NCI-H1092 treated with DMSO at 0.1 percent for 48 hours (cell line): Measurements from ENCODE around the gene PGRMC1.
"Not testable (repeated sequence)": the region's sequence is repeated elsewhere in the genome, so short reads cannot be mapped to it uniquely, and the experiment has no call there.

ENCODE experiments used
- DNase-seq: peaks from one replicate; lab custom pipeline; 2025; lab: John Stamatoyannopoulos, UW

The PGRMC1 gene

DNA sequence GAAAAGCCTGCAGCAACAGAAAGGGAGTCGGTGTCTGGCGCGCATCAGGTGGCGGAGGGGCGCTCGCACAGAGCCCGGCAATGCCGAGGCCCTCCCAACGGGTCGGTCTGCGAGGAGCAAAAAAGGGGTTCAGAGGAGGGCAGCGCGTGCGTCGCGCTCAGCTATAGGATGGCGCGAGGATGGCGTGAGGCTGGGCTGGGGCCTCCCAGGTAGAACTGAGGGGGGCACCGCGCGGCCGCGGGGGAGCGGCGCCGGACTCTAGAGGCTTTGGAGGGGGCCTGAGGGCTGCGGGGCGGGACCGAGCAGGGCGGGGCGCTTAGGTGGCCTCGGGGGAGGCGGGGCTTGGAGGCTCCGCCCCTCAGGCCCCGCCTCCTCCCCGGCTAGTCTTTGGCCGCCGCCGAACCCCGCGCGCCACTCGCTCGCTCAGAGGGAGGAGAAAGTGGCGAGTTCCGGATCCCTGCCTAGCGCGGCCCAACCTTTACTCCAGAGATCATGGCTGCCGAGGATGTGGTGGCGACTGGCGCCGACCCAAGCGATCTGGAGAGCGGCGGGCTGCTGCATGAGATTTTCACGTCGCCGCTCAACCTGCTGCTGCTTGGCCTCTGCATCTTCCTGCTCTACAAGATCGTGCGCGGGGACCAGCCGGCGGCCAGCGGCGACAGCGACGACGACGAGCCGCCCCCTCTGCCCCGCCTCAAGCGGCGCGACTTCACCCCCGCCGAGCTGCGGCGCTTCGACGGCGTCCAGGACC is at the start of gene PGRMC1:
Gene PGRMC1, plus strand, starts transcription at position 414 of the 751 bp plus-strand sequence. Its CDS starts 79 bp downstream, at position 493.
- DNase-seq = peak; percentile 82

DNA sequence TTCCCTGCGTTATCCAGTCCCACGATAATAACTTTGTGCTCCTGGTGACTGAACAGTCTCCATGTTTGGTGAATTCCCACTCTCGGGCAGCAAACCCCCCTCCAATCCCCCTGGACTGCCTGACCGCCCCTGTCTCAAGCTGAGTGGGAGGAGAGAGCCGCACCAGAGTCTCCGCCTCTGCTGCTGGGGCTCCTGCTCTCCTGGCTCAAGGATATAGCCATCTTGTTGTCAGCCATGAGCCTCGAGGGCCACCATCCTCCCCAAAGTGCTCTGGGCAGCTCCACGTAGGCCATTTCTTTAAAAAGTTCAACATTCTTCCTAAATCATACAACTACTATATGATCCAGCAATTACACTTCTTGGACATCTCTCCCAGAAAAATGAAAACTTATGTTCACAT is 49.3 kb upstream of the PGRMC1 start:
- DNase-seq = no peak

DNA sequence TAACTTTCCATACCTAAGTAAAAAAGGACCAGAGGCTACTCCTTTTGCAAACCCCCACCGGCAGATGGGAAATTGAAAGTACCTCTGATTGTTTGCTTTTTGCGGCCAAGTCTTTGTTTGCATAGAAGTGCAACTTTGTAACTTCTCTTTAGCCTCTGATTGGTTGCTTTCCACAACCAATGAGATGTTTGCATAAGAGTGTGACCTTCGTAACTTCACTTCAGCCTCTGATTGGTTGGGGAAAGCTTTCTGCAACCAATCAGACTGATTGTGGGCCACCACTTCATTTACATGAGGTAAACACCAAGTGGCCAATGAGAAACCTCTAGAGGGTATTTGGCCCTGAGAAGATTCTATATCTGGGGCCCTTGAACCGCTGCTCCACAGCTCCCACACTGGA is 48.8 kb upstream of the PGRMC1 start:
- no peak for DNase-seq

DNA sequence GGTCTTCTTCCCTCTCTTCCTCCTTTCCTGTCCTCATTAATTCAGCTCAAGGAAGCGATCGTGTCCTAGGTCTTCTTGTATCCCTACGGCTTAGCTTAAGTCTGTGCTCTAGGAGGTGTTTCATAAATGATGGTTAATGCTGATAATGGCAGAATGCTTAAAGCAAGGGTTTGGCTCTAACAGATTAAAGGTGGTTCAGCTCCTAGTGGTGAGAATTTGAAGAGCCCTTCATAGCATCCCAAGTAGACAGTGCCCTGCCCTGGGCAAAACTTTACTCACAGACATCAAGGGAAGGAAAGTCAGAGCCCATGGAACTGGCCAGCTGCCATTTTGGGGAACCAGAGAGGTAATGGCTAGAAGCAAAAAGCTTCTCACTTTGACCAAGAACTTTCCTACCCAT is 47.0 kb upstream of the PGRMC1 start:
- DNase-seq = no peak

DNA sequence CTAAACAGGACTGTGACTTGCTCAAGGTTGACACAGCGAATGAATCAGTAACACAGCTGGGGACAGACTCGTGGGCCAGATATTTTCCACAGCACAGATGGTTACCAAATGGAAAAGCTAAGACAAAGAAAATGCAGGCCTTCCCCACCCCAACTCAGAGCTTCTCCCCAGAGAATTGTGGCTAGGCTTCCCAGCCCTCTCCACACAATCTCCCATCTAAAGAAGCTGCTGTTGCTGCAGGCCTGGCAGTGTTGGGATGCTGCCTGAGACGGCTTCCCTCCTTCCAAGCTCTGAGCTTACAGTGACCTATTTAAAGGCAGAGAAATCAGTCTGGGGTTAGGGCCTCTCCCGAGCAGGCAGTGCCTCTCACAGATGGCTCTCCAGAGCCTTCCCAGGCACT is 46.5 kb upstream of the PGRMC1 start:
- no peak for DNase-seq

DNA sequence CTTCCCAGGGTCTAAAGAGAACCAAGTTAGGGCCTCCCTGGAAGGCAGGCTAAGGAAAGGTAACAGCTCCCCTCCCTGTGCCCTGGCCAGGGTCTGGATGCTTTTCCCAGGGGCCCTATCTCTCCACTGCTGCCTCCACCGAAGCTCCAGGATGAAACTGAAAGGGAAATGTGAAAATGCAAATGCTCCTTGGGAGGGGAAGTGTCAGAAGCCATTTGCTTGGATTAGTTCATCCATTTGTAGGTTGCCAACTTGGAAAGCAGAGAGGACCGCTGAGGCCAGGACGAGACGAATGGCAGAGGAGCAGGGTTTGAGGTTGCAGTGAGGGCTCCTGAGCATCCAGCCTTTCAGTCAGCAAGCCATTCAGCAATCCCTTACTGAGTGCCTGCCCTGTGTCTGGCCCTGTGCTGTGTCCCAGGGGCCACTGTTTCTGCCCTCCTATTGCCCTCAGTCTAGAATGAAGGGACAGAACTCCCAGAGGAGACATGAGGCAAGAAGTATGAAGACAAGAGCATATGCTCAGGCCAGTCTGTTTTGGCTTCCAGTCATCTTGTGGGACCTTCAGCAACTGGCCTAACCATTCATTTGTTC is 45.9 kb upstream of the PGRMC1 start:
- no peak for DNase-seq

DNA sequence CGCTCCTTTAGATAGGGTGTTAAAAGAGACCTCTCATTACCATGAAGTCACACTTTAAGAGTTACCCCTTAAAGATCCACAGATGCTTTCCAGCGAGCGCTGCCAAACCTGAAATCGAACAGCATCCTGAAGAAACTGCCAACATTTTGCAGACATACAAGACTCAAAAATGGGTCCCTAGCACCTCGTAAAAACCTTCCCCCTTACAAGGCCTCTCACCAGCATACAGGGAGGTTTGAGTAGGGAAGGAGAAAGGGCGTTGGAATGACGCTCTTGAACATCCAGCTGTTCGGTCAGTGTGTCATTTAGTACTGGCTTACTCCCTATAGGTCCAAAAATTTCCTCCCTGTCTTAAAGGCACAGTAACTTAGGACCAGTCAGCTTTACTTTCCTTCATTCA is 45.3 kb upstream of the PGRMC1 start:
- DNase-seq = no peak

DNA sequence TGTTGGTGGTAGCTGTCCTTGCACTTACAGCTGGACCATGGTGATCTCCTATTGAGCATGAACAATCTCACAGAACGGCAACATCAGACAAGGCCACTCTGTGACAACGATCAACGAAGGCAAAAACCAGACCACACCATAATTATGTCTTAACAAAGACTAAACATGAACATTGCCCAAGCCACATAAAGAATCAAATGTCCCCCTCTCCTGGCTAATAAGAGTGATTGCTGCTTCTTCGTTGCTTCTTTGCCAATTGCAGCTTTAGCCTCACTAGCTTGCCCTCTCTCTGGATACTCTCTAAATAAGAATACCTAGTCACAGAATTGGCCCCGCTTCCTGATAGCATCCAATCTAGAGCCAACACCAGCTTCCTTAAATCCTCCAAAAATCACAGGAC is 41.5 kb upstream of the PGRMC1 start:
- DNase-seq = no peak

DNA sequence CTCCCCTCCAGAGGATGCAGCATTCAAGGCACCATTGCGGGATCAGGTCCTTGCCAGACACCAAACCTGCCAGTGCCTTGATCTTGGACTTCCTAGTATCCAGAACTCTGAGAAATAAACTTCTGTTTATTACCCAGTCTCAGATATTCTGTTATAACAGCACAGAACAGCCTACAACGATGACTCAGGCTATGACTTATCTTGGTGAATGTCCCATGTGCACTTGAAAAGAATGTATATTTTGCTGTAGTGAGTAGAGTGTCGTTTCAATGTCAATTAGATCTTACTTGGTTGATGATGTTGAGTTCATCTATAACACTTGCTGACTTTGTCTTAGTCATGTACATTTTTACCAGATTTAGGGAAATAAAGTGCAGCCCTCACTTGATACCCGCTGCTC is 34.5 kb upstream of the PGRMC1 start:
- DNase-seq = no peak

DNA sequence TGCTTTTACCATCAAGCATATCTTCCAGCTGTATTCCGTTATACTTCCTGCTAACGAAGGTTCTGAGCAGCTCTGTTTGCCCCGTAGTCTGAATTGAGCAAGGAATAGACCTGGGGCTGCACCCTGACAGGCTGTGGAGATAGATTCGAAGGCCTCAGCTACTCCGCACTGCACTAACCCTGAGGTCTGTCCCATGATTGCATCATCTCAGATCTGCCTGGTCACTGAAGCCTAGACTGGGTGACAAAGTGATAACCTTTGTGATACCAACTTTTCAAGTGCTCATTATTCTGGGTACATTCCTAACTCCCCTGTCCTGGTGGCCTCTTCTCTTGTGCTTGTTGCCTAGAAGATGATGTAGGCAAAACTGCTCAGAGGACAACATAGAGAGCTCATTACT is 29.9 kb upstream of the PGRMC1 start:
- no peak for DNase-seq

DNA sequence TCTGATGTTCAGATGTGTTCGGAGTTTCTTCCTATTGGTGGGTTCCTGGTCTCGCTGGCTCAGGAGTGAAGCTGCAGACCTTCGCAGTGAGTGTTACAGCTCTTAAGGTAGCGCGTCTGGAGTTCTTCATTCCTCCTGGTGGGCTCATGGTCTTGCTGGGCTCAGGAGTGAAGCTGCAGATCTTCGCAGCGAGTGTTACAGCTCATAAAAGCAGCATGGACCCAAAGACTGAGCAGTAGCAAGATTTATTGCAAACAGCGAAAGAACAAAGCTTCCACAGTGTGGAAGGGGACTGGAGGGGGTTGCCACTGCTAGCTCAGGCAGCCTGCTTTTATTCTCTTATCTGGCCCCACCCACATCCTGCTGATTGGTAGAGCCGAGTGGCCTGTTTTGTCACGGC is 28.6 kb upstream of the PGRMC1 start:
- not testable (repeated sequence) for DNase-seq

DNA sequence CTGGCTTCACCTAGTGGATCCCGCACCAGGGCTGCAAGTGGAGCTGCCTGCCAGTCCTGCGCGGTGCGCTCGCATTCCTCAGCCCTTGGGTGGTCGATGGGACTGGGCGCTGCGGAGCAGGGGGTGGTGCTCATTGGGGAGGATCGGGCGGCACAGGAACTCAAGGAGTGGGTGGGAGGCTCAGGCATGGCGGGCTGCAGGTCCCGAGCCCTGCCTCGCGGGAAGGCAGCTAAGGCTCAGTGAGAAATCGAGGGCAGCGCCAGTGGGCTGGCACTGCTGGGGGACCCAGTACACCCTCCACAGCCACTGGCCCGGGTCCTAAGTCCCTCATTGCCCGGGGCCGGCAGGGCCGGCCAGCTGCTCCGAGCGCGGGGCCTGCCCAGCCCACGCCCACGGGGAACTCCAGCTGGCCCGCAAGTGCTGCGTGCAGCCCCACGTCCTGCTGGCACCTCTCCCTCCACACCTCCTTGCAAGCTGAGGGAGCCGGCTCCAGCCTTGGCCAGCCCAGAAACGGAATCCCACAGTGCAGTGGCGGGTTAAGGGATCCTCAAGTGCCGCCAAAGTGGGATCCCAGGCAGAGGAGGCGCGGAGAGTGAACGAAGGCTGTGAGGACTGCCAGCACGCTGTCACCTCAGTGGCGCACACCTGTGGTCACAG is 27.6 kb upstream of the PGRMC1 start:
- DNase-seq = no peak

DNA sequence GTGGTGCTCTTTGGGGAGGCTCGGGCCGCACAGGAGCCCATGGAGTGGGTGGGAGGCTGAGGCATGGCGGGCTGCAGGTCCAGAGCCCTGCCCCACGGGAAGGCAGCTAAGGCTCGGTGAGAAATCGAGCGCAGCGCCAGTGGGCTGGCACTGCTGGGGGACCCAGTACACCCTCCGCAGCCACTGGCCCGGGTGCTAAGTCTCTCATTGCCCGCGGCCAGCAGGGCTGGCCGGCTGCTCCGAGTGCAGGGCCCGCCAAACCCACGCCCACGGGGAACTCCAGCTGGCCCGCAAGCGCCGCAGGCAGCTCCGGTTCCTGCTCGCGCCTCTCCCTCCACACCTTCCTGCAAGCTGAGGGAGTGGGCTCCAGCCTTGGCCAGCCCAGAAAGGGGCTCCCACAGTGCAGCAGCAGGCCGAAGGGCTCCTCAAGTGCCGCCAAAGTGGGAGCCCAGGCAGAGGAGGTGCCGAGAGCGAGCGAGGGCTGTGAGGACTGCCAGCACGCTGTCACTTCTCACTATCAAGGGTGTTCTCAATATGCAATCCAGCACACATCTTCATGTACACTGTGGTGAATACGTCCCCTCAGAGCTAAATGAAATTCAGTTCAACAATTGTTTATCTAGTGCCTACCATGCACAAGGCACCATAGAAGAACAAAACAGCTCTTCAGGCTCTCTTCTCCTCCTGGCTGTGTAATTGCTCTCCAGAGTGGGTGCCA is 25.0 kb upstream of the PGRMC1 start:
- DNase-seq = not testable (repeated sequence)

DNA sequence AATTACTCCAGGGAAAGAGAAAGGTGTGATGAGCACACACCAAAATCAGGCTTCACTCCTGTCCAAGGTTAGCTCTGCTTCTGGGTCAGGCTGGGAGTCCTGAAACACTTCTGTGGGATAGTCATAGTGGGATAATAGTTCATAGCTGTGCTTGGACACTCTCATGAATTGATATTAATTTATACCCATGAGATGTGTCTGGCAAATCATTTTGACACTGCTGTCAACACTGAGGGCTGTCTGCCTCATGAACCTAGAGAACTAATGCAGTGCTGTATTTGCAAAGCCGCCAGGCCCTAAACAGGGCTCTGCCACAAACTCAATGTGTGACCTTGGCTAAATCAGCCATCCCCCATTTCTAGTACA is 24.5 kb upstream of the PGRMC1 start:
- no peak for DNase-seq

DNA sequence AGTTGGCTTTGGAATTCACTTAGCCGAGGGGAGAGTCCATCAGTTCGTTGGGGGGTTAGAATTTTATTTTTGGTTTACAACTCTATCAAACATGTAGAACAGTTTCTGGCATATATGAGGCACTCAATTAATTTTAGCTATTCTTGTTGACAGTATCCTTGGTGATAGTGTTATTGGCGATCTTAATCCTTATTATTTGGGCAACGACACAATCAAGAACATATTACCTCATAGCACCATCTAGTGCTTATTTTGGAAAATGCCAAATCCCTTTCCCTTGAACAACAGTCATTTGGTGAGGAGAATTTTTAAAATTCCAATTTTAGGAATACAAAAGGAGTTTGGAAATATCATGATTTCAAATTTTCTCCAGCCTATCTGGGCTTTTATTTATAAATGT is 17.9 kb upstream of the PGRMC1 start:
- DNase-seq = peak; percentile 32

DNA sequence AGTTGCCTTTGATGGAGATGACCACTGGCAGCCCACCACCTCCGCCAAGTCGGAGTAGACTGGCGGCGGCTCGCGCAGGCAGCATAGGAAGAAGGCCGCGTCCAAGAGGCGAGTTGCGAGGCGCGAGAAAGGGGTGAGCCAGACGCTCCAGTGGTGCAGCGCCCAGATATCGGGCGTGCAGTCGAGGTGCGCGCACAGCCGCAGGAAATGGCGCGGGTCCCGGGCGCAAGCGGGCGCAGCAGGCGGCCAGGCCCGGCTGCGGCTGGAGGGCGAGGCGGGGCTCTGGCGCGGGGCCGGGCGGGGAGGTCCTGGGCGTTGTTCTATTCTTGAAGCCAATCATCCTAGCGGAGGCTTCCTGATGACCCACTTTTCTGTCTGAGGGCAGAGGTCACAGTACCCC is 13.2 kb upstream of the PGRMC1 start:
- DNase-seq = no peak

DNA sequence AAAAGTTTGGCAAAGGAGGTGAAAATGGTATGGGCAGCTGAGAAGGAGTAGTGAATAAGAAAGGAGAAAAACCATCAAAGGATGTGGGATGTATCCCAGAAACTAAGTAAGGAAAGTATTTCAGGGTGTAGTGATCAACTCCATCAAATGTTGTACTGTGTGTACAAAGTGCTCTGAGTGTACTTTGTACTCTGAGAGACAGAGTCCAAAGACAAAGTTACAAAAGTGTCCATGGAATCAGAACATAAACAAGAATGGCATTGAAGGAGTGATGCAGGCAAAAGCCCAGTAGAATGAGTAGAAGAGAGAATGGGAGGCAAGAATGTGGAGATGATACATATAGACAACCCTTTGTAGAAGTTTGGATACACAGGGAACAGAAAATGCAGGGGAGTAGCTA is 12.3 kb upstream of the PGRMC1 start:
- DNase-seq = no peak

DNA sequence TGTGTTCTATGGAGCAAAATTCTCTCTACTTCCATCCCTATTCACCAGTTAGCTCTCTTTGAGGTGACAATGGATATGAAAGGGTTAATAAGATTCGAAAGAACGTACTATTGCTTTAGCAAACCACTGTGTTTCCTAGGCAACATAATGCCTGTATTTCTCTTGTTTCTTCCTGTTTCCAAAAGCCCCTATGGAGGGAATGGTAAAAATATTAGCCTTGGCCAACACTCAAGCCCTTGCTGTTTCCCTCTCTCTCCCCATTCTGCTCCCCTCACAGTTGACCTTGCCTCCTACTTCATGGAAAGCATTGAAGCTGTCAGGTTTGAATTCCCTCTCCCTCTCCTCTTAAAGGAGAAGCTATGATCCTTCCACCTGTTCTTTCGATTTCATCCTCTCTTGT is 9.6 kb upstream of the PGRMC1 start:
- DNase-seq = no peak

DNA sequence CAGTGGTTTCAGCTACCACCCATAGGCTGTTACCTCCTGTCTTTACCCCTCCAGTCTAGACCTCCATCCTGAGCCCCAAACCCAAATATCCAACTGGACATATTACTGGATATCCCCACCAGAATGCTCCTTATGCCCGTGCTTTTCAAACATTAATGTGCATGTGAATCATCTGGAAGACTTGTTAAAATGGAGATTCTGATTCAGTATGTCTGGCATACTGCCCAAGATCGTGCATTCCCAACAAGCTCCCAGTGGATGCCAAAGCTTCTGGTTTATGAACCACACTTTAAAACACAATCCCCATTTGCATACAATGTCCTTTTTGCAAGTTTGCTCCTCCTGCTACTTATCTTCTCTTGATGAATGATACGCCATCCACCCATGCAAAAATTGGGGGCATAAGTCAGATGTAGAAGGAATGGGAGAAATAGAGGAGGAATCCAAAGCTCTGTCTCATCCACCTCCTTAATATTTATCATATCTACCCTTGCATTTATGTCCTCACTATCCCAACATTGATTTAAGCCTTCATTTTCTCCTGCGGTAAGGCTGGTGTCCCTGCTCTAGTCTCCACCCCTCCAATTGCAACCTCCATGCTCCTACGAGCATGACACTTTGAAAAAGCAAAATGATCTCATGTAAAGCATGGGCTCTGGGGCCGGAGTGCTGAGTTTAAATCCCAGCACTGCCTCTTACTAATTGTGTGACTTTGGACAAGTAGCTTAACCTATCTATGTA is 7.4 kb upstream of the PGRMC1 start:
- no peak for DNase-seq

DNA sequence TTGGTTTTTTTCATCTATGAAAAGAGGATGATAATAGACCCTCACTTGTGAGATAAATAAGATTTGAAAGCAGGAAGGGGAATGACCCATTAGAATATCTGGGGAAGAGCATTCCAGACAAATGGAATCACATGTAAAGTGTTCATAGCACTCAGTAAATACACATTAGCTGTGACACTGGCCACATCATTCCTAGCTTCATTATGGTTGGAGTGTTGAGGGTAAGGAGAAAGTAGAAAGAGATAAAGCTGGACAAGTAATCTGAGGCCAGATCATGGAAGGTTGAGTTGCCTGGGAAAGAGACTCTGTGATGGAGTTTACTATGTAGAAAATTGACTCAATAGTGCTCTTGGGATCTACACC is 6.9 kb upstream of the PGRMC1 start:
- DNase-seq = no peak

DNA sequence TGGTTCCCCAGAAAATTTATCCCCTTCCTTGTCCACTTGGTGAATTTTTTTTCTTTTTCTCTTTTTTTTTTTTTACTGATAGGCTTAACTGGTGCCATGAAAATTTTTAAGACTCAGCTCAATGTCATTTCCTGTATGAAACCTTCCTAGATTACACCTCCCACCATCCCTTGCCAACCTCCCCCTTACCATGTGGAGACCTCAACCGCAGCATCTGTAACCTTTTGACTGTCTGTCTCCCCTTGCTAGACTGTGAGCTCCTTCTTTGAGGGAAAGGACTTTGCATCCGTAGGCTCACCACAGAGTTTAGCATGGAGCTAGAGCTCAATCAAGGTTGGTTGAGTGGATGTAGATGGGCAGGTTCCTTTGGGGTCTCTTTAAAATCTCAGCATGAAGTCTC is 5.2 kb upstream of the PGRMC1 start:
- DNase-seq = no peak

DNA sequence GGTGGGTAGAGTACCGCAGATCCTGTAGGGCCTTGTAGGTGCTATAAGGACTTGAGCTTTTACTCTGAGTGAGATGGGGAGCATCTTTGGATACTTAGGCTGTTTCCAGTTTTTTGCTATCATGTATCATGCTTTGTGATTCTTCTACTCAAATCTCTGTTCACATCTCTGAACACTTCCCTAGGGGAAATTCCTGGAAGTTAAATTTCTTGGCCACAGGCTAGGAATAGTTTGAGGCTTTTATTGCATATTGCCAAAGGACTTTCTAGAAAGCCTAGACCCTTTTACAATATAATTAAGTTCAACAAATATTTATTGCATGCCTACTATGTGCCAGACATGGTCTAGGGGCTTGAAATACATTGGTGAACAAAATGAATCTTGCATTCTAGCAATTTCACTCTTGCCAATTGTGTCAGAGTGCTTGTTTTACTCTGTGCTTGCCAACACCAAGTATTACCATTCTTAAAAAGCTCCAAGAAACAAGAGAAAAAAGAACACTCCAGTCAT is 4.1 kb upstream of the PGRMC1 start:
- DNase-seq = no peak
